GM12892 (cell line): ENCODE results near the gene LRFN2.

Source experiments
- POLR2A ChIP-seq: IDR thresholded peaks from 2 replicates; pipeline ENCODE4 v1.6.1; 2011; ENCODE audit warnings: low read depth, low read length, control low read depth
- POLR2AphosphoS5 ChIP-seq: IDR thresholded peaks from 2 replicates; pipeline ENCODE4 v1.6.1; 2011; ENCODE audit warnings: low read depth, low read length, control low read depth

- TF ChIP-seq POLR2AphosphoS5 (no peak), POLR2A (no peak)
Observed at GRCh38 chr6:40492187-40492586, 95.0 kb downstream of the LRFN2 start.
